ENCODE data around the gene MAP3K12. TPM values are rescaled to one million over a fixed set of nuclear protein-coding genes. Genes with fewer than 3 reads are reported as not detected.

Gene MAP3K12
- 39.1 and 46.5 TPM in 2 replicates for total RNA-seq

GRCh38 chr12:53499266-53500141 is at the start of gene MAP3K12:
TSS of gene MAP3K12 (minus strand) at chr12:53499458. CDS start at chr12:53487391, 12,067 bp downstream.

GRCh38 chr12:53506881-53507602 is 7.8 kb upstream of the MAP3K12 start, which contains the start of gene NPFF:
TSS of gene NPFF (minus strand) at chr12:53507484. CDS start at chr12:53507474, 10 bp downstream.

GRCh38 chr12:53500776-53501614 is 1.7 kb upstream of the MAP3K12 start, which contains the start of gene TARBP2:
TSS of gene TARBP2 (plus strand) at chr12:53501283. CDS start at chr12:53501409, 126 bp downstream.

GRCh38 chr12:53451661-53452158 is 47.5 kb downstream of the MAP3K12 start, which contains the start of gene PCBP2:
TSS of gene PCBP2 (plus strand) at chr12:53452102. CDS start at chr12:53454801, 2,699 bp downstream.

GRCh38 chr12:53441040-53441833 is 58.0 kb downstream of the MAP3K12 start, which contains the start of gene PRR13:
TSS of gene PRR13 (plus strand) at chr12:53441734. CDS start at chr12:53442715, 981 bp downstream.

Other genes starting within 250 kb of the MAP3K12 start
- gene ESPL1, start 231.2 kb downstream of the MAP3K12 start, total RNA-seq: 0.12 and 1.8 TPM in 2 replicates
- gene PFDN5, start 203.9 kb downstream of the MAP3K12 start, total RNA-seq: 559 and 576 TPM in 2 replicates
- gene MYG1, start 199.8 kb downstream of the MAP3K12 start, total RNA-seq: 43.3 and 64.9 TPM in 2 replicates
- 40.7 and 41.6 TPM in 2 replicates for gene AAAS, start 177.8 kb downstream of the MAP3K12 start, total RNA-seq
- not detected in 2 replicates for gene SP7, start 163.1 kb downstream of the MAP3K12 start, total RNA-seq
- 23.9 and 33.4 TPM in 2 replicates for gene SP1, start 119.3 kb downstream of the MAP3K12 start, total RNA-seq
- gene AMHR2, start 75.6 kb downstream of the MAP3K12 start, total RNA-seq: 0.09 and 0.23 TPM in 2 replicates
- 72.2 and 91.3 TPM in 2 replicates for gene PRR13, start 57.7 kb downstream of the MAP3K12 start, total RNA-seq
- gene PCBP2, start 47.4 kb downstream of the MAP3K12 start, total RNA-seq: 165 and 336 TPM in 2 replicates
- gene TARBP2, start 1.8 kb upstream of the MAP3K12 start, total RNA-seq: 40.6 and 40.9 TPM in 2 replicates
- gene NPFF, start 8.0 kb upstream of the MAP3K12 start, total RNA-seq: not detected in 2 replicates
- 11.4 and 14.4 TPM in 2 replicates for gene ATF7, start 126.9 kb upstream of the MAP3K12 start, total RNA-seq
- 250 and 431 TPM in 2 replicates for gene ATP5MC2, start 176.6 kb upstream of the MAP3K12 start, total RNA-seq
- 119 and 132 TPM in 2 replicates for gene CALCOCO1, start 228.0 kb upstream of the MAP3K12 start, total RNA-seq